GM12878 (cell line): Measurements from ENCODE around the gene ZNF324. TPM values are rescaled to one million over a fixed set of nuclear protein-coding genes. Genes with fewer than 3 reads are reported as not detected.
"Not testable (repeated sequence)": the region's sequence is repeated elsewhere in the genome, so short reads cannot be mapped to it uniquely, and the experiment has no call there.

Source experiments
- ATAC-seq: fragments of 200-7000 bp; cut with Tn5 transposase; 3 replicates; pipeline ENCODE4 v1.9.1; 2020; ENCODE audit warnings: mild to moderate bottlenecking, moderate library complexity
- BruUV-seq: library from RNA; stranded (reverse); fragments of 400-500 nt; replicated peaks from 2 replicates; lab custom pipeline; 2021; lab: Mats Ljungman, UMichigan
- CTCF ChIA-PET: fragments of 300-600 bp; sonication (Branson Sonifier 250); formaldehyde crosslinking; extraction: SDS; loops from one replicate; lab custom pipeline; 2021; ENCODE audit warnings: inconsistent platforms; lab: Yijun Ruan, JAX
- POLR2A ChIA-PET: fragments of 350-600 bp; formaldehyde crosslinking; extraction: SDS; loops from one replicate; lab custom pipeline; 2021; ENCODE audit warnings: inconsistent platforms; lab: Charles Lee
- RAD21 ChIA-PET: fragments of 300-600 bp; sonication (Branson Sonifier 250); formaldehyde crosslinking; loops from one replicate; lab custom pipeline; 2023; ENCODE audit warnings: antibody characterized with exemption; ENCODE audit not compliant: unreplicated experiment; lab: Charles Lee
- SMC1A ChIA-PET: fragments of 300-600 bp; sonication (Branson Sonifier 250); formaldehyde crosslinking; loops from one replicate; lab custom pipeline; 2023; ENCODE audit not compliant: unreplicated experiment, uncharacterized antibody; lab: Charles Lee
- DNase-seq: peaks from one replicate; pipeline ENCODE4 v3.0.0-alpha.2; 2011; ENCODE audit warnings: low read depth, low spot score
- FAIRE-seq: peaks from 3 replicates; lab custom pipeline; 2011; peaks lifted over from hg19 to GRCh38; lab: Jason Lieb, UNC
- H2AFZ ChIP-seq: 2 replicates; pipeline ENCODE4 v1.6.0; 2011; ENCODE audit warnings: low read depth, low read length, control low read depth; ENCODE audit not compliant: control insufficient read depth
- H3K27ac ChIP-seq: 2 replicates; pipeline ENCODE4 v1.5.1; 2011; ENCODE audit warnings: control low read depth; ENCODE audit not compliant: control insufficient read depth, insufficient read depth
- H3K27me3 ChIP-seq, 2 experiments: replicated peaks in 1 of 2; 2 replicates each; pipeline versions ENCODE4 v1.6.0 to v1.6.1; 2011; ENCODE audit warnings: low read length in 1 of 2; ENCODE audit not compliant: control insufficient read depth in 2 of 2, insufficient read depth in 2 of 2
- H3K36me3 ChIP-seq, 2 experiments: 2 replicates each; pipeline ENCODE4 v1.5.1; 2011; ENCODE audit warnings: low read length in 1 of 2; ENCODE audit not compliant: control insufficient read depth in 2 of 2, insufficient read depth in 2 of 2
- H3K4me1 ChIP-seq: 2 replicates; pipeline ENCODE4 v1.6.1; 2011; ENCODE audit warnings: mild to moderate bottlenecking, low read length, moderate library complexity, mixed read lengths; ENCODE audit not compliant: control insufficient read depth, insufficient read depth
- H3K4me2 ChIP-seq: 2 replicates; pipeline ENCODE4 v1.6.0; 2011; ENCODE audit warnings: control low read depth; ENCODE audit not compliant: control insufficient read depth, insufficient read depth
- H3K4me3 ChIP-seq: fragments of 200-600 bp; sonication (generic); 2 replicates; pipeline ENCODE4 v1.5.1; 2016
- H3K79me2 ChIP-seq: 2 replicates; pipeline ENCODE4 v1.6.0; 2011; ENCODE audit warnings: low read length; ENCODE audit not compliant: control insufficient read depth, insufficient read depth
- H3K9ac ChIP-seq: 2 replicates; pipeline ENCODE4 v1.8.0; 2011; ENCODE audit warnings: low read length, control low read depth, mixed read lengths; ENCODE audit not compliant: control insufficient read depth, insufficient read depth
- H3K9me3 ChIP-seq: replicated peaks from 3 replicates; pipeline ENCODE4 v1.5.1; 2011; ENCODE audit warnings: mild to moderate bottlenecking, low read length; ENCODE audit not compliant: control insufficient read depth, insufficient read depth
- H4K20me1 ChIP-seq: 2 replicates; pipeline ENCODE4 v1.6.0; 2011; ENCODE audit not compliant: control insufficient read depth, insufficient read depth
- HDGF ChIP-seq: fragments of 450-650 bp; IDR thresholded peaks from 2 replicates; pipeline ENCODE4 v1.6.1; 2016; ENCODE audit warnings: antibody characterized with exemption
- NBN ChIP-seq: fragments of 450-650 bp; IDR thresholded peaks from 2 replicates; pipeline ENCODE4 v1.6.1; 2016
- SIN3A ChIP-seq: IDR thresholded peaks from 2 replicates; pipeline ENCODE4 v1.6.1; 2012; ENCODE audit warnings: low read depth, low read length, improper control_type of control experiment
- WGBS: methylation state at CpG from one replicate; pipeline ENCODE4 v1.1.6; 2016; ENCODE audit warnings: low lambda C conversion rate; ENCODE audit not compliant: insufficient replicate concordance, insufficient coverage; ENCODE audit errors: missing lambda C conversion rate; 5-methylcytosine and 5-hydroxymethylcytosine counted together
- in situ Hi-C: fragments of 300-500 bp; cut with MboI; formaldehyde crosslinking; loops from 9 replicates; pipeline ENCODE4 v1.14.3; 2018; ENCODE audit warnings: mixed read lengths
- intact Hi-C: fragments of 100-400 bp; cut with micrococcal nuclease; formaldehyde crosslinking; loops from one replicate; pipeline ENCODE4 v1.14.2; 2022; ENCODE audit not compliant: unreplicated experiment
- polyA plus RNA-seq, 11 experiments: library from polyadenylated mRNA; depleted of rRNA in 4 of 11; unstranded in 6 of 11; stranded (reverse) in 5 of 11; fragments of >200 nt; fragmentation: Nextera tagmentation in 4 of 11; fragmentation: Illumina TruSeq in 1 of 11; extraction: Ambion mirVana in 4 of 11; extraction: Trizol in 1 of 11; gene quantifications; 1 replicate in 1 of 11; 2 replicates in 10 of 11; pipeline versions ENCODE4 v1.2.1 to v1.2.3, GENCODE V29; 2011 to 2016; ENCODE audit warnings: inconsistent platforms in 2 of 11, missing spikeins in 2 of 11, low read depth in 1 of 11
- total RNA-seq, 4 experiments: library from RNA; depleted of rRNA in 3 of 4; stranded (reverse); fragments of >200 nt in 3 of 4; fragmentation: Illumina TruSeq in 1 of 4; extraction: Trizol in 1 of 4; gene quantifications; 2 replicates each; pipeline versions ENCODE4 v1.2.1 to v1.2.3, GENCODE V29; 2013 to 2021

ZNF324 gene
- total and polyA plus RNA-seq, 10 of the 15 experiments (the other 5 are each of a cell fraction or from before 2014, with no cell fraction given): 0.71 to 13.9 (median 7.0) TPM

GRCh38 chr19:58449980-58450379, 16.9 kb upstream of the ZNF324 start:
- BruUV-seq, H4K20me1 ChIP-seq, H3K9ac ChIP-seq, DNase-seq, RAD21 ChIA-PET, H2AFZ ChIP-seq, H3K4me2 ChIP-seq, FAIRE-seq, H3K27me3 ChIP-seq, CTCF ChIA-PET, H3K79me2 ChIP-seq, ATAC-seq, H3K27ac ChIP-seq, SMC1A ChIA-PET, intact Hi-C loops, H3K4me1 ChIP-seq, H3K4me3 ChIP-seq, H3K36me3 ChIP-seq, in situ Hi-C loops: not testable (repeated sequence)
- WGBS: 26% methylated on average over 5 of the region's 5 CpGs
- POLR2A ChIA-PET: interaction anchor here (0.7 kb wide), 1 partner anchor 954 kb away, joined by 3 read pairs; no protein-coding TSS in a partner anchor
- H3K9me3 ChIP-seq: peaks cover 11% of the 10 kb centered on the region; the same call in 2 of the 3 replicates

GRCh38 chr19:58450856-58451357, 16.0 kb upstream of the ZNF324 start:
- peaks cover 11% of the 10 kb centered on the region; the same call in 2 of the 3 replicates for H3K9me3 ChIP-seq
- in situ Hi-C loops: no loop called here
- ChIA-PET RAD21 (interaction anchor here (0.6 to 1.2 kb wide), 5 partner anchors 11 to 93 kb away, joined by 3 to 4 read pairs (median 3); partner anchors contain the start of genes ZNF132 and ZNF497), CTCF (interaction anchor here (0.7 to 1.1 kb wide), 2 partner anchors 42 to 232 kb away, joined by 3 read pairs; partner anchors contain the start of gene ZNF584), POLR2A (interaction anchor here (0.6 to 1.5 kb wide), 8 partner anchors 10 to 47 kb away, joined by 3 to 7 read pairs (median 3); partner anchors contain the start of genes ZNF132, ZNF324 and ZNF584), SMC1A (interaction anchor here (0.6 to 1.2 kb wide), 6 partner anchors 10 to 150 kb away, joined by 3 to 5 read pairs (median 3); partner anchors contain the start of genes ZNF132 and ZNF584)
- 19% methylated on average over 11 of the region's 11 CpGs for WGBS
- TF ChIP-seq SIN3A (no peak), HDGF (0 out of 2 replicates have a peak, but pooled peaks have one; percentile 29), NBN (0 out of 2 replicates have a peak, but pooled peaks have one; percentile 23)
- H3K36me3 ChIP-seq: no peaks in the 10 kb centered on the region; a peak in 1 of 4 replicates
- BruUV-seq: no TSS peak
- H3K79me2 ChIP-seq: no peaks in the 10 kb centered on the region; the same call in 1 of the 2 replicates
- peak overlapping the region; percentile 100 for H3K4me2 ChIP-seq
- H3K27ac ChIP-seq: no peak overlapping the region
- peaks cover 4% of the 10 kb centered on the region; the same call in 1 of the 2 replicates for H3K4me1 ChIP-seq
- H4K20me1 ChIP-seq: no peaks in the 10 kb centered on the region
- DNase-seq: no peak
- peak overlapping the region; percentile 82 for H3K4me3 ChIP-seq
- H3K9ac ChIP-seq: no peak overlapping the region
- no peaks in the 10 kb centered on the region for H3K27me3 ChIP-seq
- no peak for FAIRE-seq
- peak overlapping the region; percentile 94 for H2AFZ ChIP-seq
- peak; percentile 25 for ATAC-seq
- intact Hi-C loops: no loop called here
